Stimulated activated CD4-positive, alpha-beta T cell treated with anti-CD3 and anti-CD28 coated beads, Interleukin-2, amount 100 ng/mL, for 24 hours (primary cell): ENCODE measurements around the gene USP53.
"Not testable (repeated sequence)": the region's sequence is repeated elsewhere in the genome, so short reads cannot be mapped to it uniquely, and the experiment has no call there.

Experiments used
- DNase-seq, 2 donors: peaks; one replicate each; pipeline ENCODE4 v3.0.0-alpha.2; 2020

USP53 gene

GRCh38 chr4:119279945-119280344 lies 67.4 kb downstream of the USP53 start:
- DNase-seq, result not testable (repeated sequence)

- DNase-seq, result no peak
These were observed 68.9 kb downstream of the USP53 start for GRCh38 chr4:119281393-119281792.

- DNase-seq, result no peak
These were observed 72.6 kb downstream of the USP53 start for GRCh38 chr4:119284876-119285780.

GRCh38 chr4:119286377-119287002 lies 74.0 kb downstream of the USP53 start:
- peak in 1 of 2 donors; percentile 32 for DNase-seq

- no peak for DNase-seq
These were observed 76.8 kb downstream of the USP53 start for GRCh38 chr4:119289313-119289712.

- no peak for DNase-seq
These were observed 78.1 kb downstream of the USP53 start for GRCh38 chr4:119290598-119290997.

- DNase-seq, result no peak
These were observed 83.8 kb downstream of the USP53 start for GRCh38 chr4:119296356-119296755.

GRCh38 chr4:119297795-119298194 lies 85.3 kb downstream of the USP53 start:
- DNase-seq, result no peak

- DNase-seq, result no peak
These were observed 86.8 kb downstream of the USP53 start for GRCh38 chr4:119299260-119299671.

- no peak for DNase-seq
These were observed 87.2 kb downstream of the USP53 start for GRCh38 chr4:119299741-119300100.

GRCh38 chr4:119300101-119300978 lies 87.8 kb downstream of the USP53 start:
- DNase-seq, result peak; percentile 91 to 94

GRCh38 chr4:119302073-119302832 lies 89.7 kb downstream of the USP53 start:
- no peak for DNase-seq

GRCh38 chr4:119303587-119304305 lies 91.2 kb downstream of the USP53 start:
- no peak for DNase-seq

- DNase-seq, result no peak
These were observed 91.9 kb downstream of the USP53 start for GRCh38 chr4:119304431-119304830.

GRCh38 chr4:119307606-119308005 lies 95.1 kb downstream of the USP53 start:
- no peak for DNase-seq

- no peak for DNase-seq
These were observed 98.3 kb downstream of the USP53 start for GRCh38 chr4:119310826-119311225.

- no peak for DNase-seq
These were observed 100.7 kb downstream of the USP53 start for GRCh38 chr4:119313237-119313636.

- no peak for DNase-seq
These were observed 101.8 kb downstream of the USP53 start for GRCh38 chr4:119314356-119314755.

- no peak for DNase-seq
These were observed 102.5 kb downstream of the USP53 start for GRCh38 chr4:119315036-119315435.

- no peak for DNase-seq
These were observed 105.5 kb downstream of the USP53 start for GRCh38 chr4:119317990-119318389.

- DNase-seq, result no peak
These were observed 109.6 kb downstream of the USP53 start, which contains the start of gene FABP2 for GRCh38 chr4:119321921-119322687. Gene FABP2, minus strand, starts transcription at chr4:119322138. Its CDS starts 36 bp downstream, at chr4:119322102.
